HCEC 1CT (cell line): ENCODE data around the gene MED12L.

Source experiments
- DNase-seq: peaks from one replicate; pipeline ENCODE4 v3.0.0-alpha.2; 2017

MED12L gene

DNA sequence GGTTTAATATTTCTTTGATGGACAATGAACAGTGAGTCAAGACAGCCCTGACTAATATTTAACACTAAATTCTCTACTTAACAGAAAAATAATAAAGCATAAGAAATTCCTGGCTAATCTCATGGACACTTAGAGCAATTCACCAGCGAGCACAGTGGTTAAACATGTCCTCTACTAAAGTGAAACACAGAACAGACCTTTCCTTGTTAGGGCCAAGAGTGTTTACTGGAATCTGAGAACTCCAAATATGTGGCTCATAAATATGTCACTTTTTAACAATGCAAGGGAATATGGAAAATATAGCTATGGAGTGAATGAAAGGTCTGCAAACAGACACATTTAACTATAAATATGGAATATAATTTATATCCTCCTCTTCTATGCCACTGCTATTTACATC lies 394.0 kb downstream of the MED12L start:
- DNase-seq, result no peak

DNA sequence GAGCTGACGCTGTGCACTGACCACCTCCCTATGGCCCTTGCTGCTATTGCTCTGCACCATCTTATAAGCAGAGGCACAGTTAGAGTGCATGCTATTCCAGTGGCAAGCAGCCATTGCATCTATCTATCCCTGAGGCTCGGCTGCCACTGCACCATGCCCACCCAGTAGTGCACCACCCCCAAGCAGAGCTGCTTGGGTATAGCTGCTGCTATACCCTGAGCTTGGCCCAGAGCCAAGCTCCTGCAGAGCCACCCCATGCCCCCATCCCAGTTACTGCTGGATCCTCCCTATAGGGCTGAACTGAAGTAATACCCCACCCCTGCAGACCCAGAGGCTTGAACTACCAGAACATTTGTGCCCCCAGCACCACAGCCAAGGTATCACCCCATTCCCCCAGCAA lies 395.0 kb downstream of the MED12L start:
- no peak for DNase-seq

DNA sequence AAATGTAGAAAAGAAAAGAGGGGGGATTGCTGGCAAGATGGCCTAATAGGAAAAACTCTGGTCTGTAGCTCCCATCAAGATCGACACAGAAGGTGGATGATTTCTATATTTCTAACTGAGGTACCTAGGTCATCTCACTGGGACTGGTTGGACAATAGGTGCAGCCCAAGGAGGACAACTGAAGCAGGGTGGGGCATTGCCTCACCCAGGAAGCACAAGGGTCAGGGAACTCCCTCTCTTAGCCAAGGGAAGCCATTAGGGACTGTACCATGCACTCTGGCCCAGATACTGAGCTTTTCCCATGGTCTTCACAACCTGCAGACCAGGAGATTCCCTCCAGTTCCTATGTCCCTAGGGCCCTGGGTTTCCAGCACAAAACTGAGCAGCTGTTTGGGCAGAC lies 398.0 kb downstream of the MED12L start:
- no peak for DNase-seq

DNA sequence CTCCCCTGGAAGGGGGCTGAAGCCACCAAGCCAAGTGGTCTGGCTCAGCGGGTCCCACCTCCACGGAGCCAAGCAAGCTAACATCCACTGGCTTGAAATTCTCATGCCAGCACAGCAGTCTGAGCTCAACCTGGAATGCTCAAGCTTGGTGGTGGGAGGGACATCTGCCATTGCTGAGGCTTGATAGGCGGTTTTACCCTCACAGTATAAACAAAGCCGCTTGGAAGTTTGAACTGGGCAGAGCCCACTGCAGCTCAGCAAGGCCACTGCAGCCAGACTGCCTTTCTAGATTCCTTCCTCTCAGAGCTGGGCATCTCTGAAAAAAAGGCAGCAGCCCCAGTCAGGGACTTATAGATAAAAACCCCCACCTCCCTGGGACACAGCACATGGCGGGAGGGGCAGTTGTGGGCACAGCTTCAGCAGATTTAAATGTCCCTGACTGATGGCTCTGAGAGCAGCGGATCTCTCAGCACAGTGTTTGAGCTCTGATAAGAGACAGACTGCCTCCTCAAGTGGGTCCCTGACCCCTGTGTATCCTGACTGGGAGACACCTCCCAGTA lies 398.6 kb downstream of the MED12L start:
- no peak for DNase-seq
